HG02798 (cell line): ENCODE data around the gene CREB5.
A peak's percentile ranks its signal among the peaks of the same experiment; 100 is the strongest.
"Not testable (repeated sequence)": the region's sequence is repeated elsewhere in the genome, so short reads cannot be mapped to it uniquely, and the experiment has no call there.

Experiments used
- ATAC-seq: cut with Tn5 transposase; IDR thresholded peaks from one replicate; pipeline ENCODE4 v1.9.1; 2021; ENCODE audit warnings: mild to moderate bottlenecking; ENCODE audit not compliant: unreplicated experiment, poor library complexity

CREB5 gene

GRCh38 chr7:28815369-28815927, 403.1 kb downstream of the CREB5 start:
- peak; percentile 49 for ATAC-seq

DNA sequence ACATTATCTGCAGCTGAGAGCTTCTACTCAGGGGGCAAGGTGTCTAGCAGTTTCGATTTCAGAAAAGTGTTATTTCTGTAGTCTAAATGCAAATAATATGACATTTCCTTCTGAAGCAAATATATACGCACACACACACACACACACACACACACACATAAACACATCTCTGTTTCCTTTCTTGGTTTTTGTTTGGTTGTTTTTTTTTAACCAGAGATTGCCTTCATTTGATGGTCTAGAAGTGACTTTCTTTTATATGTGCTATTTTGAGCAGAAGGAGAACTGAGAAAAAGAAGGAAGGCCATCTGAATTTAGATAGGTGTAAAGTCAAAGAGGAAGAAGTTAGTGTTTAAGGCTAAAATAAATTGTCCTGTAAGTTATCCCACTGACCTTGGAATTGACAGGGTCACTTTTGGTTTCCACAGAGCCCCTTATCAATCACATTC, 403.6 kb downstream of the CREB5 start:
- ATAC-seq, result peak; percentile 81

DNA sequence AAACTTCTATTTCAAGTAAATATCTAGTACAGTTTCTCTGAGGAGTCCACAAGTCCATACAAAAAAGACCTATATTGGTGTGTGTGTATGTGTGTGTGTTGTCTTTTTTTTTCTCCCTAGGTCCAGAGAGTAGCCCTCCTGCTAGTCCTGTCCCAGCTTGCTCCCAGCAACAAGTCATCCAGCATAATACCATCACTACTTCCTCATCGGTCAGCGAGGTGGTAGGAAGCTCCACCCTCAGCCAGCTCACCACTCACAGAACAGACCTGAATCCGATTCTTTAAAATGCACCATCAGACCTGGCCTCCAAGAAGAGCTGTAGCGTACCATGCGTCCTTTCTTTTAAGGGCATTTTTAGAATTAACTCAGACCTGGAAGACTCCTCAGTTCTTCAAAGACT, 406.7 kb downstream of the CREB5 start:
- no peak for ATAC-seq

- no peak for ATAC-seq
Observed at GRCh38 chr7:28823582-28823981, 411.3 kb downstream of the CREB5 start.

- ATAC-seq, result not testable (repeated sequence)
Observed at GRCh38 chr7:28825817-28826448, 413.6 kb downstream of the CREB5 start.

DNA sequence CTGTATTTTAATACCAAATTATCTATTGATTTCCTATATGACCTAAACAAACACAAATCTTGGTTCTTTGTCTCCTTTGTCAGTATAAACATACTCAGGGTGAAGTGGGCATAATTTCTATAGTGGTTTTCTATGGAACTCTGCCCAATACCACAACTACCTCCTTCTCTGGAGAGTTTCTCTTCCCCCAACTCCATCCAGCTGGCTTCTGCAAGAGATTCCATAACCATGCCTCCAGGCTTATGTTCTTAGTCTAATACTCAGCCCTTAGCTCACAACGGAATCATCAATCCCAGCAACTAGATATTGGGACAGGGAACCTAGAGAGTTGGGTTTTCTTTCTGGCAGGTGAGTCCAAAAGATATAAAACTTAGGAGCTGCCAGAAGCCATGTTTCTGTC, 418.5 kb downstream of the CREB5 start:
- ATAC-seq, result no peak

DNA sequence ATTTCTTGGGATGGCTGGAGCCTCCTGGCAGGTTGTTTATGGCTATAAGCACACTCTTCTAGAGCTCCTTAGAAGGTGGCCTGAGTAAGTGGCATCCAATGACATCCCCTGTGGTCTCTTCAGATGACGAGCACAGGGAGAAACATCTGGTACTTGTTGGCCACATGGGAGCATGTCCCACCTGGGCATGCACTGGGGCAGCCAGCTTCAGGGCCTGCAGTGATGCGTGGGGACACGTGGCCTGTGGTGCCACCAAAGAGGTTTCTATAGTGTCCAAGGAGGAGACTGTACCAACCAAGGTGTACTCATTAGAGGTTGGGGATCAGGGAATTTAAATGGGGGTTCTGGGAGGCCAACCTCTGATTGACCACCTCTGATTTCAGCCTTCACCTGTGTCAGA, 420.4 kb downstream of the CREB5 start:
- no peak for ATAC-seq

DNA sequence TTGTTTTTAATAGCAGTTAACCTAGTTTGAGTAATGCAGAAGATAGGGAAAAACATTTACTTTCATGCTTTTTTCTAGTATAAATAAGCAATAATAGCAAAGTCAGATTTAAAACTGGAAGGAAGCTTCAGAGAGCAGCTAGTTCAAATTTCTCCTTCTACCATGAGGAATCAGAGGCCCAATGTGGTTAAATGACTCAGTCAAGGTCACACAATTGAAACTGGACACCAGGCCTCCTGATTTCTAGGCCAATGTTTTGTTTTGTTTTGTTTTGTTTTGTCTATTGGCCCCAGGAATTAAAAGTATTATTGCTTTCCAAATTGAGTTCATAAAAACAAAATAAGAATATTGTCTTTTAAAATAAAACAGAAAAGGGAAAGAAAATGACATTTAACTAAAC, 423.5 kb downstream of the CREB5 start:
- ATAC-seq, result no peak

DNA sequence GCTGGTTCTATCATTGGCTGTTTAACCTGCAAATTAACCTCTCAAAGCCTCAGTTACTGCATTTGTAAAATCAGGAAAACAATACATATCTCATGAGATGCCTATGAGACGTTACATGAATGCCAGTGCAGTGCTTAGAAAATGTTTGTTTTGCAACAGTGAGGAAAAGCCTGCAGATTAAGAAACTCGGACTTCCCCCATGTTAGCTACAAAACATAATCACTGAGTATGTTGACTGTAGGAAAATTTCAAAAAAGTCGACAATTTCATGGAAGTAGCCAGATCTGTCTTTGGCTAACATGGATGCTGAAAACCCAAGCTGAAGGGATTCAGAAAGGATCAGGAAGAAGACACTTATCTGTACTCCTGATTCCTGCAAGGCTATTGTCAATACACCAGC, 424.4 kb downstream of the CREB5 start:
- no peak for ATAC-seq

- no peak for ATAC-seq
Observed at GRCh38 chr7:28837216-28837615, 424.9 kb downstream of the CREB5 start.

DNA sequence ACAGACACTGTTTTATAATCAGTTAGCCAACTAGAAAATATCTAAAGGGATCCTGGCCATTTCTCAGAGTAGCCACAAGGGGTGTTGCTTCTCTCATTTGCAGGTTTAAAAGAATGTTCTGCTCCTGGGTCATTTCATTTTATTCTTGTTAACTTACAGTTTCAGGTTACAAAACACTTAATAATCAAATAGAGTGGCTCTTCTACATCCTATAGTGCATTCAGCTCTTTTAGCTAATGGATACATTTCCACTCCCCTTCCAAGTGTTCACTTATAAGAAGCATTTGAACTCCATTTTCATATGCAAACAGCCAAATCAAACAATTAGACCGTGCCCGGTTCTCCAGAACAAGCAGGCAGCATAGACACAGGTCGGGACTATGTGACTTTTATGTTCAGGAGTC, 428.3 kb downstream of the CREB5 start:
- ATAC-seq, result no peak

GRCh38 chr7:28841766-28842165, 429.4 kb downstream of the CREB5 start:
- no peak for ATAC-seq

GRCh38 chr7:28842769-28843295, 430.5 kb downstream of the CREB5 start:
- no peak for ATAC-seq

- no peak for ATAC-seq
Observed at GRCh38 chr7:28845106-28845505, 432.8 kb downstream of the CREB5 start.

DNA sequence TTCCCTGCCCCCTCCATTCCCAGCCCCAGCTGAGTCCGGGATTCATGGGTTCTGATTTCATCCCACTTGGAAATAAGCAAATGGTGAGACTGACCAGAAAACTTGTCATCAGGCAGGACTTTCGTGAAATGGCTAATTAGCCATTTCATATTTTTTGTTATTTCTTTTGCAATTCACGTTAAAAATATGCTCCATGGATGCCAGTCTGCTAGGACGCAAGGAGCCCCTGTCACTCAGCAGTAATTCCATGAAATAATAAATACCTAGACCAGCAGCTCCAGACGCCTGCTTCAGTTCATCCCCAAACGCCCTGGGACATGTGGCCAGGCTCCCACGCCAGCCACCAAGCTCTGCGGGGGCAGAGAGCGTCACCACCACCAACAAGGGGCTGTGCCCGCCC, 434.9 kb downstream of the CREB5 start:
- no peak for ATAC-seq

GRCh38 chr7:28847681-28848080, 435.4 kb downstream of the CREB5 start:
- ATAC-seq, result no peak

DNA sequence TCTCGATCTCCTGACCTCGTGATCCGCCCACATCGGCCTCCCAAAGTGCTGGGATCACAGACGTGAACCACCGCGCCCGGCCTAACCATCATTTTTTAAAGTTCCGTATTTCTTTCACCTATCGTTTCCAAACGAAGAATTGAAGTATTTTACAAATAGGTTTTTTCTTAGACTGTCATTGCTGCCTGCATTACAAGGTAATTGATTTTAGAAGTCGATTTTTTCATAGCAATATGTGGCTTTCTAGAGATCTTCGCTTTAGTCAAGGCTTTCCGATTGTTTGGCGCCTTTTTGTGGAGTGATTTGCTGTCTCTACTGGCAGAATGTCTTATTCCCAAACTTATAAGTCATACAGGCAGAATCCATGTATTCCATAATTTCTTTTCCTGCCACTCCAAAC, 436.6 kb downstream of the CREB5 start:
- no peak for ATAC-seq

- ATAC-seq, result no peak
Observed at GRCh38 chr7:28850699-28851098, 438.4 kb downstream of the CREB5 start.

GRCh38 chr7:28853150-28853549, 440.8 kb downstream of the CREB5 start:
- no peak for ATAC-seq

DNA sequence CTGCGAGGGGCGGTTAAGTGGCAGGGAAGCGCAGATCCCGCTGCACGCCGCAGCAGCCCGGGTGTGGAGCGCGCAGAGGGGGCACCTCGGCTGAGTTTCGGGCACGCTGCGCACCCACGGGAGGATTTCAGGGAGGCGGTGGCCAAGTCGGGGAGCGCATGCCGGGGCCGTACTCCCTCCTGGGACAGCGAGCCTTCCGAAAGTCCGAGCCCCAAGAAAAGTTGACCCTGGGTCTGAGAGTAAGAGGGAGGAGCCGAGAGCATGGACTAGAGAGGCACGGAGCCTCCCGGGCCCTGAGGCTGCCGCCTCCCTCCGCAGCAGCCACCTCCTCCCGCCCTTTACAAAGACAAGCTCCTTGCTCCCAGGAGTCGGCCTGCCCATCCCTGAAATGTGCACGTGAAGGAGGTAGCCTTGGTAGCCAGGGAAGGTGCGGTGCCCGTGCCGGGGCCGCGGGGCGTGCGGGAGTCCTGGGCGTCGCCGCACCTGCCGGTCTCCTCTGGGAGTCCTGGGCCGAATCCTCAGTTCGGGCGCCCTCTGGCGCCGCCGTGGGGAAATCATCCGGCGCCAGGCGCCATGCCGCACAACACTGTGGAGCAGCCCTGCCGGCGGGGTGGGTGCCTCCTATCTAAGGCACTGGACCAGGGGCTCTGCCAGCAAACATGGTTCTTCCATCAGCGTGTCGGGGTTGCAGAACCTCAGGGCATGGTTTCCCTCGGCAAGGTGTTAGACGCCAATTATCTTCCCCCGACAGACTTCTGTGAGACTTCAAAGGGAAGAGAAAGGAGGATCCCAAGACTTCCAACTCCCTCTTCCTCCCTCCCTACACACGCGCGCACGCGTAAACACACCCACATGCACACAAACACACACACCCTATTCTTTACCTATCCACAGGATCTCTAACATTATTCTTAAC, 441.8 kb downstream of the CREB5 start:
- ATAC-seq, result peak; percentile 97

- ATAC-seq, result no peak
Observed at GRCh38 chr7:28854750-28855074, 442.4 kb downstream of the CREB5 start.
